HFF-Myc (cell line): Measurements from ENCODE around the gene PACSIN2.

Experiments
- DNase-seq: peaks from one replicate; pipeline ENCODE4 v3.0.0-alpha.2; 2011; ENCODE audit warnings: low read depth; ENCODE audit errors: extremely low read depth
- H3K4me3 ChIP-seq: replicated peaks from 2 replicates; pipeline ENCODE4 v1.5.1; 2011; ENCODE audit warnings: low read depth, mild to moderate bottlenecking, control low read depth, low read length
- TF ChIP-seq, protein P1 (sequence below): IDR thresholded peaks from 2 replicates; pipeline ENCODE4 v1.5.1; 2012; ENCODE audit warnings: mild to moderate bottlenecking, low read depth, low read length, control low read depth; ENCODE audit errors: missing control alignments

Gene PACSIN2

GRCh38 chr22:42836026-42836425 is 178.9 kb downstream of the PACSIN2 start:
- TF ChIP-seq, protein P1, sequence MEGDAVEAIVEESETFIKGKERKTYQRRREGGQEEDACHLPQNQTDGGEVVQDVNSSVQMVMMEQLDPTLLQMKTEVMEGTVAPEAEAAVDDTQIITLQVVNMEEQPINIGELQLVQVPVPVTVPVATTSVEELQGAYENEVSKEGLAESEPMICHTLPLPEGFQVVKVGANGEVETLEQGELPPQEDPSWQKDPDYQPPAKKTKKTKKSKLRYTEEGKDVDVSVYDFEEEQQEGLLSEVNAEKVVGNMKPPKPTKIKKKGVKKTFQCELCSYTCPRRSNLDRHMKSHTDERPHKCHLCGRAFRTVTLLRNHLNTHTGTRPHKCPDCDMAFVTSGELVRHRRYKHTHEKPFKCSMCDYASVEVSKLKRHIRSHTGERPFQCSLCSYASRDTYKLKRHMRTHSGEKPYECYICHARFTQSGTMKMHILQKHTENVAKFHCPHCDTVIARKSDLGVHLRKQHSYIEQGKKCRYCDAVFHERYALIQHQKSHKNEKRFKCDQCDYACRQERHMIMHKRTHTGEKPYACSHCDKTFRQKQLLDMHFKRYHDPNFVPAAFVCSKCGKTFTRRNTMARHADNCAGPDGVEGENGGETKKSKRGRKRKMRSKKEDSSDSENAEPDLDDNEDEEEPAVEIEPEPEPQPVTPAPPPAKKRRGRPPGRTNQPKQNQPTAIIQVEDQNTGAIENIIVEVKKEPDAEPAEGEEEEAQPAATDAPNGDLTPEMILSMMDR = no peak
- no peak overlapping the region for H3K4me3 ChIP-seq
- DNase-seq = no peak

DNA sequence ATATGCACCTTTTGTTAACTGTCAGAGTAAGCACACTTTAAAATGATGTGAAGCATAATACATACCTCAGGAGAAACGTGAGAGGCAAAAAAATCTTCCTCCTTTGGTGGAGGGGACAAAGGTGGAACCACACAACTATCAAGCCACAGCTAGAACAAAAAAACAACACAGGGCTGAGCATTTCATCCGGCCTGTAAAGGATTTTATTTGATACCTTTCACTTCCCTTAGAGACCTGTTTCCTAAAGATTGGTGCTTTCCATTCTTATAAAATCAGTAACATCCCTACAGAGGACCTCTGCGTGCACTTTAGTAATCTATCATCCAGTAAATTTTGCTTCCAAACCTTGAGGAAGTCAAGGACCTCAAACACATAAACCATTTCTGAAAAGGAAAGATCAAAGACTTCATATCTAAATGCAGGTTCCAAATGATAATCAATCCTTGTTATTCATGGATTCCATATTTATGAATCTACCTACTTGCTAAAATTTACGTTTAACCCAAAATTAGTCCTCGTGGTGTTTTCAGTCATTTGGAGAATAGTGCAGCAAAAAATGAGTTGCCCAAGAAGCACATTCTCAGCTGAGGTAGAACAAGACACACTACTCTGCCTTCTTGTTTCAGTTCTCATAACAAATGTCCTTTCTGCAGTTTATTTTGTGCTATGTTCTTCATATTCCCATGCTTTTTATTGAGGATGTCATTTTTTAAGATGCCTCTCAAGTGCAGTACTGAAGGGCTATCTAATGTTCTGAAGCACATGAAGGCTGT is 180.6 kb downstream of the PACSIN2 start:
- DNase-seq = no peak
- TF ChIP-seq, protein P1 = no peak
- H3K4me3 ChIP-seq = no peak overlapping the region

DNA sequence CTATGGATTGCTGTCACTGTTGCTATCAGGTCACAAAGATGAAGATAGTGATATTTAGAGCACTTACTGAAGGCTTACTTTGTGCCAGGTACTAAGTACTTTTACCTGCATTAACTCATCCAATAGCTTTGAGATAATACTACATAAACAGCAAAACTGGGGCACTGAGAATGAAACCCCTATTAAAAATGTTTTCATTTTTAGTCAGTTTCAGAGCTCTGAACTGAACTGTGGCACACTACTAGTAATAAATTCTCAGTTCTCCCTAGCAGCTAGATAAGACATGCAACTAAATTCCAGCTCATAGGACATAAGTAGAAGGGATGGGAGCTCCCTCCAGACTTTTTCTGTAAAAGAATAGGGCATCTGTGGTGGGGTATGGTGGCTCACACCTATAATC is 181.8 kb downstream of the PACSIN2 start:
- no peak for DNase-seq
- TF ChIP-seq, protein P1 = no peak
- no peak overlapping the region for H3K4me3 ChIP-seq

DNA sequence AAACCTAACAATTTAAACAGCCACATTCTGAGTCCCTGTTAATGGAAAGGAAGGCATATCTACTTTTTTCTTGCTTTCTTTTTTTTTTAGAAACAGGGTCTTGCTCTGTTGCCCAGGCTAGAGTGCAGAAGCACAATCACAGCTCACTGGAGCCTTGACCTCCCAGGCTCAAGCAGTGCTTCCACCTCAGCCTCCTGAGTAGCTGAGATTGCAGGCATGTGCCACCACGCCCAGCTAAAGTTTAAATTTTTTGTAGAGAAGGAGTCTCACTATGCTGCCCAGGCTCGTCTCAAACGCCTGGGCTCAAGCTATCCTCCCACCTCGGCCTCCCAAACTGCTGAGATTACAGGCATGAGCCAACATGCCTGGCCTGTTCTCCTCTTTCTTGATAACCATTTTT is 183.2 kb downstream of the PACSIN2 start:
- DNase-seq = no peak
- TF ChIP-seq, protein P1 = no peak
- H3K4me3 ChIP-seq = no peak overlapping the region

DNA sequence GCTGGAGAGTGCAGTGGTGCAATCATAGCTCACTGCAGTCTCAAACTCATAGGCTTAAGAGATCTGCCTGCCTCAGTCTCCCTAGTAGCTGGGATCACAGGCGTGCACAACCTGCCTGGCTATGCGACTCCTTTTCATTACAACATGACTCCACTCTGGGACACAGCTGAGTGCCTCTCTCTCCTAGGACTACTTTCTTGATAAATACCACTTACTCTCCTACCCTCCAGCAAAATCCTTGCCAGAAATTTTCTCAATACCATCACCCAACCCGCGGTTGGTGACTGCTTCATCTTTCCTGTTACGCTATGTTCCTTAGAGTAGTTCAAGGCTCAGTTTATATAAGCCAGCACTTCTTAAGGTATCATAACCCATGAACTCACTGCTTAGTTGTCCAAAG is 184.8 kb downstream of the PACSIN2 start:
- TF ChIP-seq, protein P1 = no peak
- no peak overlapping the region for H3K4me3 ChIP-seq
- DNase-seq = no peak

GRCh38 chr22:42829302-42829701 is 185.6 kb downstream of the PACSIN2 start:
- no peak overlapping the region for H3K4me3 ChIP-seq
- TF ChIP-seq, protein P1 = no peak
- no peak for DNase-seq

DNA sequence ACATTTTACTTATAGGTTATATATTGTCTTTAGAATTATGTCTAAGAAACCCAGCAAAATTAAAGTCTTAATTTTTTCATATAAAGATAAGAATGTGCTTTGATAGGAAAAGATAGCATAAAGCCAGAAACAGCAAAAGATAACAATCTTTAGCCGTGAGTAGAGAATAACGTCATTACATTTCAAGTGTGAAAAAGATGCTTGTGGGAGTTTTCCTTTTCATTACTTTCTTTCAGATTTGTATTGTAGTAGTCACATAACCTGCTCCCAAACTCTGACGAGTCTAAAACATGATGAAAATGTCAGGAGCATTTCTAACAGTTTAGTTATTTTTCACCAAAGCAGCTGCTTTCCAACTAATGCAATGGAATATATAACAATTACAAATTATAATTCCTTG is 189.2 kb downstream of the PACSIN2 start:
- TF ChIP-seq, protein P1 = no peak

More for the DNA sequence above, 189.2 kb downstream of the PACSIN2 start:
- no peak overlapping the region for H3K4me3 ChIP-seq
- no peak for DNase-seq
